Esophagus squamous epithelium (tissue), 4 donors: ENCODE data around the gene DSC1.

Experiments used
- POLR2A ChIP-seq, 4 donors: fragments of 450-650 bp; IDR thresholded peaks; one replicate each; pipeline ENCODE4 v1.6.1; 2017; ENCODE audit warnings: antibody characterized with exemption in 4 of 4, mild to moderate bottlenecking in 4 of 4, moderate library complexity in 3 of 4
- TF ChIP-seq, protein P1 (sequence below), 6 experiments: fragments of 450-650 bp in 4 of 6; fragments of 200-600 bp in 2 of 6; sonication (generic) in 2 of 6; IDR thresholded peaks; one replicate each; pipeline ENCODE4 v1.5.1; 2016 to 2019; ENCODE audit warnings: antibody characterized with exemption in 6 of 6, mild to moderate bottlenecking in 4 of 6, moderate library complexity in 4 of 6

DNA sequence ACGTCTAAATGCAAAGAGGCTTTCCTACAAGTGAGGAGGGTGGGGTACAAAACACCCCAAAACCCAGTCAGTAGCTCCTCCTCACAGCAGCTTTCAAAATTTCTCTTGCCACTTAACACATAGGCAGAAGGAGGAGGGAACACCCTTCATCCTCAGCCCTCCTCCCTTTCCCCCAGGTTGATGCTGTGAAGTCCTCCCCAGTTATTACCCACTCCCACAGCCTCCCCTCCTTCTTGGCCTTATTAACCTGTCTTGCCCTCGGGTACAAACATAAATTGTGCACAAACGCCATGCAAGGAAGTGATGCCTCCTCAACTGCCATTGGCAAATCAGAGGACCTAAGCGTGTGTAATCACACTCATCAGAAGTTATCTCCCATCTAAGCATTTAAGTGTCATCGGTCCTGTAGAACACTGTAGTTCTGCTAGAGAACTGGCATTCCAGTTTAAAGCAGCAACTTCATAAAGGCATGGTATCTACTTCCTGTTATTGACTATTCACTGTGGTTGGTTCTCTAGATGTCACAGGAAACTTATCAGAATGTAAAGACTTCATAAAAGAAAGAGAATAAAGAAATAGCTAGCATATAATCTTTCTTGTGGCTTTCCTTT is at the start of gene DSC1:
- TF ChIP-seq, protein P1, sequence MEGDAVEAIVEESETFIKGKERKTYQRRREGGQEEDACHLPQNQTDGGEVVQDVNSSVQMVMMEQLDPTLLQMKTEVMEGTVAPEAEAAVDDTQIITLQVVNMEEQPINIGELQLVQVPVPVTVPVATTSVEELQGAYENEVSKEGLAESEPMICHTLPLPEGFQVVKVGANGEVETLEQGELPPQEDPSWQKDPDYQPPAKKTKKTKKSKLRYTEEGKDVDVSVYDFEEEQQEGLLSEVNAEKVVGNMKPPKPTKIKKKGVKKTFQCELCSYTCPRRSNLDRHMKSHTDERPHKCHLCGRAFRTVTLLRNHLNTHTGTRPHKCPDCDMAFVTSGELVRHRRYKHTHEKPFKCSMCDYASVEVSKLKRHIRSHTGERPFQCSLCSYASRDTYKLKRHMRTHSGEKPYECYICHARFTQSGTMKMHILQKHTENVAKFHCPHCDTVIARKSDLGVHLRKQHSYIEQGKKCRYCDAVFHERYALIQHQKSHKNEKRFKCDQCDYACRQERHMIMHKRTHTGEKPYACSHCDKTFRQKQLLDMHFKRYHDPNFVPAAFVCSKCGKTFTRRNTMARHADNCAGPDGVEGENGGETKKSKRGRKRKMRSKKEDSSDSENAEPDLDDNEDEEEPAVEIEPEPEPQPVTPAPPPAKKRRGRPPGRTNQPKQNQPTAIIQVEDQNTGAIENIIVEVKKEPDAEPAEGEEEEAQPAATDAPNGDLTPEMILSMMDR (IDR thresholded peaks at IDR 0.05): no peak
- no peak for TF ChIP-seq POLR2A (IDR thresholded peaks at IDR 0.05)
